ENCODE results near the gene CNTN4. TPM values are rescaled to one million over a fixed set of nuclear protein-coding genes. Genes with fewer than 3 reads are reported as not detected.

Gene CNTN4
- total RNA-seq, 1 experiment from 2014 or later, result 51.3 TPM

GRCh38 chr3:2577571-2577970 lies 478.9 kb downstream of the CNTN4 start:
- Mint-ChIP-seq H3K27ac (ENCODE audit: unreplicated experiment) (no peak overlapping the region), H3K4me3 (ENCODE audit: unreplicated experiment) (no peak overlapping the region), H3K4me1 (ENCODE audit: low read depth, unreplicated experiment) (no peaks in the 10 kb centered on the region), H3K36me3 (ENCODE audit: insufficient read depth, unreplicated experiment) (no peaks in the 10 kb centered on the region), H3K9me3 (ENCODE audit: unreplicated experiment) (no peaks in the 10 kb centered on the region), H3K27me3 (ENCODE audit: insufficient read depth, unreplicated experiment) (no peaks in the 10 kb centered on the region)
- no peak for DNase-seq
- TF ChIP-seq, protein P1, sequence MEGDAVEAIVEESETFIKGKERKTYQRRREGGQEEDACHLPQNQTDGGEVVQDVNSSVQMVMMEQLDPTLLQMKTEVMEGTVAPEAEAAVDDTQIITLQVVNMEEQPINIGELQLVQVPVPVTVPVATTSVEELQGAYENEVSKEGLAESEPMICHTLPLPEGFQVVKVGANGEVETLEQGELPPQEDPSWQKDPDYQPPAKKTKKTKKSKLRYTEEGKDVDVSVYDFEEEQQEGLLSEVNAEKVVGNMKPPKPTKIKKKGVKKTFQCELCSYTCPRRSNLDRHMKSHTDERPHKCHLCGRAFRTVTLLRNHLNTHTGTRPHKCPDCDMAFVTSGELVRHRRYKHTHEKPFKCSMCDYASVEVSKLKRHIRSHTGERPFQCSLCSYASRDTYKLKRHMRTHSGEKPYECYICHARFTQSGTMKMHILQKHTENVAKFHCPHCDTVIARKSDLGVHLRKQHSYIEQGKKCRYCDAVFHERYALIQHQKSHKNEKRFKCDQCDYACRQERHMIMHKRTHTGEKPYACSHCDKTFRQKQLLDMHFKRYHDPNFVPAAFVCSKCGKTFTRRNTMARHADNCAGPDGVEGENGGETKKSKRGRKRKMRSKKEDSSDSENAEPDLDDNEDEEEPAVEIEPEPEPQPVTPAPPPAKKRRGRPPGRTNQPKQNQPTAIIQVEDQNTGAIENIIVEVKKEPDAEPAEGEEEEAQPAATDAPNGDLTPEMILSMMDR (IDR thresholded peaks at IDR 0.05; ENCODE audit: insufficient read depth in 1 of 2, low read depth in 1 of 2, low read length in 1 of 2, severe bottlenecking in 1 of 2, unreplicated experiment in 1 of 2), result no peak
- POLR2A ChIA-PET, result no interaction called here
- H3K4me3 ChIP-seq (ENCODE audit: low read depth, low read length), result no peak overlapping the region
- H3K4me1 ChIP-seq, result no peaks in the 10 kb centered on the region
- BruUV-seq (replicated peaks), result no TSS peak
- no peaks in the 10 kb centered on the region for H3K27me3 ChIP-seq (replicated peaks; ENCODE audit: control insufficient read depth, insufficient read depth, low read length)
- intact Hi-C loops (cut with micrococcal nuclease; ENCODE audit: unreplicated experiment), result no loop called here
- CTCF ChIA-PET, result no interaction called here
- no peaks in the 10 kb centered on the region for H3K9me3 ChIP-seq
- no peaks in the 10 kb centered on the region for H3K36me3 ChIP-seq (ENCODE audit: control insufficient read depth, insufficient read depth, low read length)

DNA sequence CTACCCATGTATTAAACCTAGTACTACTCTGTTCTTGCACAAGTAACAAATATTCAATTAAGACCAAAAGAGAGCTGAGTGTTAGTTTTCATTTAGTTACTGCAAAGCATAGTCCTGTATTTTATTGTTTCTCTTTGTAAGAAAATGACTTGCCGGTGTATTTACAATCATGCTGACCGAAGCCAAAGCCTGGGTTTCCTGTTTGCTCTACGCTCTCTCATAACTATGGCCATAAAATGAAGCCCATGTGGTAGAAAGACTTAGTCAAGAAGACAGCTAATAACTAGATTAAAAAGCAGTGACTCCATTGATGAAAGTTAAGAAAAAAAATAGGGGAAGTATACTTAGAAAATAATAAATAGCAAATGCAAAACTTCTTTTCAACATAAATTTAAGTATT lies 479.9 kb downstream of the CNTN4 start:
- Mint-ChIP-seq H3K36me3 (ENCODE audit: insufficient read depth, unreplicated experiment) (no peaks in the 10 kb centered on the region), H3K4me1 (ENCODE audit: low read depth, unreplicated experiment) (no peaks in the 10 kb centered on the region), H3K9me3 (ENCODE audit: unreplicated experiment) (no peaks in the 10 kb centered on the region), H3K27ac (ENCODE audit: unreplicated experiment) (no peak overlapping the region), H3K4me3 (ENCODE audit: unreplicated experiment) (no peak overlapping the region), H3K27me3 (ENCODE audit: insufficient read depth, unreplicated experiment) (no peaks in the 10 kb centered on the region)
- TF ChIP-seq, protein P1 (IDR thresholded peaks at IDR 0.05; ENCODE audit: insufficient read depth in 1 of 2, low read depth in 1 of 2, low read length in 1 of 2, severe bottlenecking in 1 of 2, unreplicated experiment in 1 of 2), result no peak
- H3K4me1 ChIP-seq, result no peaks in the 10 kb centered on the region
- no peaks in the 10 kb centered on the region for H3K36me3 ChIP-seq (ENCODE audit: control insufficient read depth, insufficient read depth, low read length)
- no peak overlapping the region for H3K4me3 ChIP-seq (ENCODE audit: low read depth, low read length)
- ChIA-PET CTCF (no interaction called here), POLR2A (no interaction called here)
- H3K27me3 ChIP-seq (replicated peaks; ENCODE audit: control insufficient read depth, insufficient read depth, low read length), result no peaks in the 10 kb centered on the region
- no peaks in the 10 kb centered on the region for H3K9me3 ChIP-seq
- intact Hi-C loops (cut with micrococcal nuclease; ENCODE audit: unreplicated experiment), result no loop called here
- DNase-seq, result no peak
- BruUV-seq (replicated peaks), result no TSS peak

DNA sequence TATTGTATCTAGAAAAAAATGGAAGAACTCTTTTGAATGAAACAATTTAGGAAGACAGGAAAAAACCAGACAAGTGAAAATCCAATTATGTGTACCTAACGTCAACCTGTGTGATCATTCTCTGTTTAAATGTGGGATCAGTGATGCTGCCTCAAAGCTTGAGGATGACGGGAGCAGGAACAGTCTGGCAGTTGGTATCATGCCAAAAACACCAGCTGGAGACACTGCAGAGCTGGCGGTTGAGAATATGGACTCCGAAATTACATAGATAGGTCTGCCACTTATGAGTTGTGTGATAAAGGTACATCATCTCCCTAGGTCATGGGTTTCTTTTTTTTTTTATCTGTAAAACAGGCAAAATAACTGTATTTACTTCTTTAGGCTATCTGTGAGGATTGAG lies 480.5 kb downstream of the CNTN4 start:
- H3K36me3 ChIP-seq (ENCODE audit: control insufficient read depth, insufficient read depth, low read length), result no peaks in the 10 kb centered on the region
- H3K9me3 ChIP-seq, result no peaks in the 10 kb centered on the region
- TF ChIP-seq, protein P1 (IDR thresholded peaks at IDR 0.05; ENCODE audit: insufficient read depth in 1 of 2, low read depth in 1 of 2, low read length in 1 of 2, severe bottlenecking in 1 of 2, unreplicated experiment in 1 of 2), result no peak
- intact Hi-C loops (cut with micrococcal nuclease; ENCODE audit: unreplicated experiment), result loop anchor here (1.0 kb wide), 1 partner anchor 19 kb away; no protein-coding TSS in a partner anchor
- no peaks in the 10 kb centered on the region for H3K4me1 ChIP-seq
- POLR2A ChIA-PET, result no interaction called here
- no TSS peak for BruUV-seq (replicated peaks)
- Mint-ChIP-seq H3K27ac (ENCODE audit: unreplicated experiment) (no peak overlapping the region), H3K4me1 (ENCODE audit: low read depth, unreplicated experiment) (no peaks in the 10 kb centered on the region), H3K27me3 (ENCODE audit: insufficient read depth, unreplicated experiment) (no peaks in the 10 kb centered on the region), H3K4me3 (ENCODE audit: unreplicated experiment) (no peak overlapping the region), H3K9me3 (ENCODE audit: unreplicated experiment) (no peaks in the 10 kb centered on the region), H3K36me3 (ENCODE audit: insufficient read depth, unreplicated experiment) (no peaks in the 10 kb centered on the region)
- CTCF ChIA-PET, result no interaction called here
- no peaks in the 10 kb centered on the region for H3K27me3 ChIP-seq (replicated peaks; ENCODE audit: control insufficient read depth, insufficient read depth, low read length)
- DNase-seq, result no peak
- H3K4me3 ChIP-seq (ENCODE audit: low read depth, low read length), result no peak overlapping the region
